Activated CD8-positive, alpha-beta T cell treated with anti-CD3 and anti-CD28 coated beads for 36 hours (primary cell): ENCODE results near the gene CDH22. TPM values are rescaled to one million over a fixed set of nuclear protein-coding genes. Genes with fewer than 3 reads are reported as not detected.

Experiments
- ATAC-seq: fragments of 200-7000 bp; cut with Tn5 transposase; one replicate; pipeline ENCODE4 v1.10.0; 2021; ENCODE audit warnings: mild to moderate bottlenecking, moderate library complexity
- CTCF ChIA-PET: fragments of 350-600 bp; sonication (Branson Sonifier 250); formaldehyde crosslinking; loops from one replicate; lab custom pipeline; 2021; ENCODE audit warnings: antibody characterized with exemption; lab: Charles Lee
- POLR2A ChIA-PET: fragments of 350-600 bp; sonication (Branson Sonifier 250); formaldehyde crosslinking; loops from one replicate; lab custom pipeline; 2021; ENCODE audit warnings: antibody characterized with exemption; lab: Charles Lee
- DNase-seq: peaks from one replicate; pipeline ENCODE4 v3.0.0-alpha.2; 2020
- H3K27ac Mint-ChIP-seq: one replicate; pipeline ENCODE4 v1.8.0; 2021; ENCODE audit warnings: mild to moderate bottlenecking, mixed read lengths
- H3K27me3 Mint-ChIP-seq: one replicate; pipeline ENCODE4 v1.8.0; 2021; ENCODE audit warnings: mixed read lengths
- H3K36me3 Mint-ChIP-seq: one replicate; pipeline ENCODE4 v1.8.0; 2021; ENCODE audit warnings: low read depth, mixed read lengths
- H3K4me1 Mint-ChIP-seq: one replicate; pipeline ENCODE4 v1.8.0; 2021; ENCODE audit warnings: low read depth, mixed read lengths
- H3K4me3 Mint-ChIP-seq: one replicate; pipeline ENCODE4 v1.8.0; 2021; ENCODE audit warnings: mild to moderate bottlenecking, moderate library complexity, mixed read lengths
- H3K9me3 Mint-ChIP-seq: one replicate; pipeline ENCODE4 v1.8.0; 2021; ENCODE audit warnings: mixed read lengths
- intact Hi-C: fragments of 100-400 bp; cut with micrococcal nuclease; formaldehyde crosslinking; loops from one replicate; pipeline ENCODE4 v1.10.0; 2022
- total RNA-seq, 2 experiments: library from RNA; stranded (reverse); gene quantifications; one replicate each; pipeline ENCODE4 v1.2.3, GENCODE V29; 2021
- TF ChIP-seq, protein P1 (sequence below): fragments of 200-600 bp; IDR thresholded peaks from one replicate; pipeline ENCODE4 v1.8.0; 2022; ENCODE audit warnings: antibody characterized with exemption, mild to moderate bottlenecking

The CDH22 gene
- total RNA-seq, 2 experiments from 2014 or later: not detected

DNA sequence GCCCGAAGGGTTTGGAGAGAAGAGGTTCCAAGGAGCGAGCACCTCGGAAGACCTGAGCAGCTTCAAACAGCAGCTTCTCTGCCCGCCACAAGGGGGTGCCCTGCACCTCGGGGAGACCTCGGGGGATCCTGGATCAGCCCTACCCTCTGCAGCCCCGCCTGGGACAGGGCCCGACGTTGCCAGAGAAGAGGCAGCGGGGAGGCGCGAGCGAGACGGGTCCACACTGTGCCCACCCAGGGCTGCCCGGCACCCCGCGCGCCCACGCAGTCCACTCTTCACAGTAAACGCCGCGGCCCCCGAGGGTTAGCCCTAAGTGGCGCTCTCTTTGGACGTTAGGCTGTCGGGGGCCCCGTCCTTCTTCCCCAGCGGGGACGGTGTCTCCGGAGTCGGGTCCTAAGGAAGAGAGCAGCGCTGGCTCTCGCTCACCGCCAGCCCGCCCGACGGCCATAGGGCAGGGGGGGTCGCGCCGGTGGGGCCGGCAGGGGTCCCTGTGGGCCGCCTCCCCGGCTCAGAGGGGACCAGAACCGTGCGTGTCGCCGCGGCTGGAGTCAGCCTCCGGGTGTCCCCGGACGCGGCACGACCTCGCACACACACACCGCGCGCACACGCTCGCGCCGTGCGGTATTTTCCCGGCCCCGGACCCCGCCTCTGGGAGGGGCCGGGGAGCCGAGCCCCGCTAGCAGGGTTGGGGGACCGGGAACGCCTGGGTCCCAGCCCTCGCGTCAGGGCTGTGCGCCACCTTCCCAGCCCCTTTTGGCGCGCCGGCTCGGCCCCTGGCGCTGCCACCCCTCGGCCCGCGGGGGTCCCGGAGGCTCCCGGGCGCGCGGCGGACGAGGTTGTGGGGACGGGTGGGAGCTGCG is 929 bp downstream of the CDH22 start:
- DNase-seq (peak; percentile 73), ATAC-seq (peak; percentile 88)
- Mint-ChIP-seq H3K9me3 (no peaks in the 10 kb centered on the region), H3K4me1 (peaks cover 4% of the 10 kb centered on the region), H3K36me3 (no peaks in the 10 kb centered on the region), H3K27ac (no peak overlapping the region), H3K4me3 (no peak overlapping the region), H3K27me3 (peaks cover 50% of the 10 kb centered on the region)
- intact Hi-C loops: no loop called here
- ChIA-PET POLR2A (interaction anchor here (0.8 kb wide), 1 partner anchor 12 kb away, joined by 3 read pairs; no protein-coding TSS in a partner anchor), CTCF (interaction anchor here (0.6 to 3.7 kb wide), 20 partner anchors 9 to 280 kb away, joined by 3 to 44 read pairs (median 4); no protein-coding TSS in a partner anchor)
- TF ChIP-seq, protein P1, sequence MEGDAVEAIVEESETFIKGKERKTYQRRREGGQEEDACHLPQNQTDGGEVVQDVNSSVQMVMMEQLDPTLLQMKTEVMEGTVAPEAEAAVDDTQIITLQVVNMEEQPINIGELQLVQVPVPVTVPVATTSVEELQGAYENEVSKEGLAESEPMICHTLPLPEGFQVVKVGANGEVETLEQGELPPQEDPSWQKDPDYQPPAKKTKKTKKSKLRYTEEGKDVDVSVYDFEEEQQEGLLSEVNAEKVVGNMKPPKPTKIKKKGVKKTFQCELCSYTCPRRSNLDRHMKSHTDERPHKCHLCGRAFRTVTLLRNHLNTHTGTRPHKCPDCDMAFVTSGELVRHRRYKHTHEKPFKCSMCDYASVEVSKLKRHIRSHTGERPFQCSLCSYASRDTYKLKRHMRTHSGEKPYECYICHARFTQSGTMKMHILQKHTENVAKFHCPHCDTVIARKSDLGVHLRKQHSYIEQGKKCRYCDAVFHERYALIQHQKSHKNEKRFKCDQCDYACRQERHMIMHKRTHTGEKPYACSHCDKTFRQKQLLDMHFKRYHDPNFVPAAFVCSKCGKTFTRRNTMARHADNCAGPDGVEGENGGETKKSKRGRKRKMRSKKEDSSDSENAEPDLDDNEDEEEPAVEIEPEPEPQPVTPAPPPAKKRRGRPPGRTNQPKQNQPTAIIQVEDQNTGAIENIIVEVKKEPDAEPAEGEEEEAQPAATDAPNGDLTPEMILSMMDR: peak; percentile 85

DNA sequence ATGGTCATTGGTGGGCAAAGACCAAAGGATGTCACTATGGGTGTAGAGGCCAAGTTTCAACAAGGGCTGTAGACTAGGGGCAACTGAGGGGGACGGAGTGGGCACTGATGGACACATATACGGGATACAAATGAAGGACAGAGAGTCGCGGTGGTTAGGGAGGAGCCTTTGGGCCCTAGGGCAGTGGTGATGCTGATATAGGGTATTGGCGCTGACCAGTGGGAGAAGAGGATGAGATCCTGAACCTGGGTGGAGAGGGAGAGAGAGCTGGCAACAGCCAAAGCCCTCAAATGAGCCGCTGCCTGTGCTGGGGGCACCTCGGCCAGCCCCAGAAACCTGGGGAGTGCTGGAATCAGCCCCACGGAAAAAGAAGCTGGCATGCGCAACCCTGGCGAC is 1.6 kb downstream of the CDH22 start:
- peaks cover 45% of the 10 kb centered on the region for H3K27me3 Mint-ChIP-seq
- H3K9me3 Mint-ChIP-seq: no peaks in the 10 kb centered on the region
- ATAC-seq (no peak), DNase-seq (no peak)
- ChIA-PET POLR2A (interaction anchor here (0.8 kb wide), 1 partner anchor 13 kb away, joined by 3 read pairs; no protein-coding TSS in a partner anchor), CTCF (interaction anchor here (0.6 to 3.7 kb wide), 20 partner anchors 9 to 279 kb away, joined by 3 to 44 read pairs (median 4); no protein-coding TSS in a partner anchor)
- H3K4me3 Mint-ChIP-seq: no peak overlapping the region
- intact Hi-C loops: no loop called here
- H3K27ac Mint-ChIP-seq: no peak overlapping the region
- H3K36me3 Mint-ChIP-seq: no peaks in the 10 kb centered on the region
- TF ChIP-seq, protein P1: no peak
- no peaks in the 10 kb centered on the region for H3K4me1 Mint-ChIP-seq

DNA sequence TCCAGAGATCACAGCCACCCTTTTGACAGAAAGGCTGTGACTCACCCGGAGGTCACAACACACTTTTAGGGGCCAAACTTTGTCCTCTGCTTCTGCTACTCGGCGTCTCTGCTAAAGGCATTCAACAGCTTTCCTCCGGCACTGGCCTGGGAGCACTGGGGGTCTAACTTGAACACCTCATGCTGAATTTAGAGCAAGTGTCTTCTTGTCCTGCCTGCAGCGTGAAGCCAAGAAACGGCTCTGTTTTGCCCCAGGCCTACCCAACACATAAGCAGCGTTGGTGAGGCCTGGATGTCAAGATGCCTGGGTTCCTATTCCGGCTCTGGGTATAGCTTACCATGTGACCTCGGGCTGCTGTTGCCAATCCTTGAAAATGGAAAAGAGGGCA is 2.3 kb downstream of the CDH22 start:
- no peaks in the 10 kb centered on the region for H3K36me3 Mint-ChIP-seq
- TF ChIP-seq, protein P1: no peak
- H3K27ac Mint-ChIP-seq: no peak overlapping the region
- ChIA-PET CTCF (interaction anchor here (0.8 to 3.7 kb wide), 6 partner anchors 17 to 102 kb away, joined by 3 to 44 read pairs (median 3); no protein-coding TSS in a partner anchor), POLR2A (no interaction called here)
- peaks cover 37% of the 10 kb centered on the region for H3K27me3 Mint-ChIP-seq
- intact Hi-C loops: no loop called here
- H3K4me3 Mint-ChIP-seq: no peak overlapping the region
- H3K4me1 Mint-ChIP-seq: no peaks in the 10 kb centered on the region
- no peaks in the 10 kb centered on the region for H3K9me3 Mint-ChIP-seq
- ATAC-seq: no peak
- DNase-seq: no peak

DNA sequence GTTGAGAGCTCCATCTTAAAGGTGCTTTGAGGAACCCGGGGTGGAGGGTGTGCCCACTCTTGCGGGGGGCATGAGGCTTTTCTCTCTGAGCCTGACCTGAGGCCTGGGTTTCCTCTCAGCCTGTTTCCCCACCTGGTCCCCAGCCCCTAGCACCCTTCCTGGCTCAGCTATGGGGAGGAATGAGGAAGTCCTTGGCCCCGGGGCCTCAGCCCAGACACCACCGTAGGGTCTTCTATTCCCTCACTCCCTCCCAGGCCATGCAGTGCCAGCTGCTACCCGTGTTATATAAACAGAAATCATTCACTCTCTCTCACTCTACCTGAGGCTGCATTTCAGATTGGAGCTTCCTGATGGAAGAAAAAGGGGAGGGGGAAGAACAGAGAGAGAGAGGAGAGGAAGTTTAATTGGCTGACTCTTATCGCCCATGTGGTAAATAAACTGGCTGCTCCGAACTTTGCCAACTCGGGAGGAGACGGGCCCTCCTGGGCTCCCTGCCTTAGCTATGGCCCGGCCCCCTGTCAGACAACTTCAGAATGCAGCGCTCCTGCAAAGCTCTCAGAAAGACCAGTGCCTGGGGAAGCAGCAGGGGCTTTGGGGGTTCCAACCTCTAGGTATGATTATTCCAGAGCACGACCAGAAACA is 2.8 kb downstream of the CDH22 start:
- ATAC-seq (no peak), DNase-seq (no peak)
- Mint-ChIP-seq H3K4me3 (no peak overlapping the region), H3K27ac (no peak overlapping the region), H3K4me1 (no peaks in the 10 kb centered on the region), H3K27me3 (peaks cover 32% of the 10 kb centered on the region), H3K36me3 (no peaks in the 10 kb centered on the region), H3K9me3 (no peaks in the 10 kb centered on the region)
- ChIA-PET CTCF (interaction anchor here (0.6 to 3.7 kb wide), 11 partner anchors 18 to 172 kb away, joined by 3 to 44 read pairs (median 3); no protein-coding TSS in a partner anchor), POLR2A (no interaction called here)
- TF ChIP-seq, protein P1: no peak
- intact Hi-C loops: no loop called here
